ENCODE results near the gene ATP4B. TPM values are rescaled to one million over a fixed set of nuclear protein-coding genes. Genes with fewer than 3 reads are reported as not detected.

The ATP4B gene
- polyA plus RNA-seq, 2 donors: 0.04 to 0.06 TPM

DNA sequence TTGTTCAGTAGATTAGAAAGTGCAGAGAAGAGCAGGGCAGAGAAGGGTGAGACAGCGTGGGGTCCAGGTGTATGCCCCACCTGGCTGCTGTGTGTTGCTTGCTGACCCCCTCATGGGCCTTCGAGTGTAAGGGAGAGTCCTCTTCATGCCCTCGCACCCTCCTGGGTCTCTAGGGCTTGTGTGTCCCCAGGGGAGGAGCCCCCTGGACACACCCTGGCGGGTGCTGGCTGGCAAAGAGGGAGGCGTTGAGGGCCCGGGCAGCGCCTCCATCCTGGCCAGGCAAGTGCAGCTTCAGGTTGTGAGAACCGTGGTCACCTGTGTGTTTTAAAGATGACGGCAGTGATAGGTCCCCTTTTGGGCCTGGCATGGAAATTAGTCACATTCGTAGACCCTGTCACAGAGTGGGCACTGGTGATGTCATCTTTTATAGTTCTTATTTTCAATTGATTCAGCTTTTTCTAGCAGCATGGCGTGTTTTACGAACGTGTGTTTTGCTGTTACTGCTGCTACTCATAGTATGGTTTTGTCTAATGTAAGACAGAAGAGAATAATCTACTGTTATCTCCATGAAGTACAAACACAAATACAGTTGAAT lies 54.8 kb downstream of the ATP4B start:
- Histone ChIP-seq H3K36me3 (ENCODE audit: control insufficient read depth in 2 of 2, insufficient read depth in 2 of 2, low read length in 1 of 2) (peaks cover 1 to 29% of the 10 kb centered on the region in 2 donors), H3K27ac (ENCODE audit: low read depth in 2 of 2, low read length in 1 of 2) (no peak overlapping the region), H3K9me3 (ENCODE audit: control insufficient read depth in 2 of 2, insufficient read depth in 1 of 2, low read depth in 1 of 2, low read length in 1 of 2) (no peaks in the 10 kb centered on the region), H3K4me3 (ENCODE audit: low read depth in 1 of 2, low read length in 2 of 2) (no peak overlapping the region), H3K27me3 (ENCODE audit: control insufficient read depth in 1 of 2, insufficient read depth in 2 of 2, low read length in 2 of 2) (no peaks in the 10 kb centered on the region), H3K4me1 (ENCODE audit: control insufficient read depth in 2 of 2, insufficient read depth in 2 of 2, low read length in 1 of 2) (peaks cover 0 to 2% of the 10 kb centered on the region in 2 donors)
- 87 to 89% methylated on average over 13 of the region's 13 CpGs for WGBS, 2 donors

DNA sequence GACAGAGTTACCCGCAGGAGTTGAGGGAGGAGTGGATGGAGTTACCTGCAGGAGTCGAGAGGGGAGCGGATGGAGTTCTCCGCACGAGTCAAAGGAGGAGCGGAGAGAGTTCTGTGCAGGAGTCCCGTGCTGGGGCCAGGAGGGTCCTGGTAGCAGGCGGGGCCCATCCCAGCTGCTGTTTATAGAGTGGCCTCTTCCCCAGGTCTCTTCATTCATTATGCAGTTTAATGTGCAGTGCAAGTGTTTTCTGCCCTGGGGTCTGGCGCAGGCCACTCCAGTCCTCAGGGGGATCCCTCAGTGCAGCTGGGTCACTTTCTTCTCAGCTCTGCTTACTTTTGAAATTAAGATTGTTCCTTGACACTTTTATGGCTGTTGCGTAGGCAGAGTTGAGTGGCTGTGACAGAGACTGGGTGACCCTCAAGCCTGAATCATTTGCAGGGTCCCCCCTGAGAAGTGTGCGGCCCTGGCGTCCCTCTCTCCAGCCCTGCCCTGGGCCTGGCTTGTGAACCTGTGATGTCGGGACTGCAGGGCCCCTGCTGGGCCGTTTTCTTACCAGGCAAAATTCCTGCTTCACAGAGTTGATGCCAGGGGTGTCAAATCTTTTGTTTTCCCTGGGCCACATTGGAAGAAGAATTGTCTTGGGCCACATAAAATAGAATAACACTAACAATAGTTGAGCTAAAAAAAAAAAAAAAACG lies 55.6 kb downstream of the ATP4B start:
- no peaks in the 10 kb centered on the region for H3K27me3 ChIP-seq (ENCODE audit: control insufficient read depth in 1 of 2, insufficient read depth in 2 of 2, low read length in 2 of 2)

DNA sequence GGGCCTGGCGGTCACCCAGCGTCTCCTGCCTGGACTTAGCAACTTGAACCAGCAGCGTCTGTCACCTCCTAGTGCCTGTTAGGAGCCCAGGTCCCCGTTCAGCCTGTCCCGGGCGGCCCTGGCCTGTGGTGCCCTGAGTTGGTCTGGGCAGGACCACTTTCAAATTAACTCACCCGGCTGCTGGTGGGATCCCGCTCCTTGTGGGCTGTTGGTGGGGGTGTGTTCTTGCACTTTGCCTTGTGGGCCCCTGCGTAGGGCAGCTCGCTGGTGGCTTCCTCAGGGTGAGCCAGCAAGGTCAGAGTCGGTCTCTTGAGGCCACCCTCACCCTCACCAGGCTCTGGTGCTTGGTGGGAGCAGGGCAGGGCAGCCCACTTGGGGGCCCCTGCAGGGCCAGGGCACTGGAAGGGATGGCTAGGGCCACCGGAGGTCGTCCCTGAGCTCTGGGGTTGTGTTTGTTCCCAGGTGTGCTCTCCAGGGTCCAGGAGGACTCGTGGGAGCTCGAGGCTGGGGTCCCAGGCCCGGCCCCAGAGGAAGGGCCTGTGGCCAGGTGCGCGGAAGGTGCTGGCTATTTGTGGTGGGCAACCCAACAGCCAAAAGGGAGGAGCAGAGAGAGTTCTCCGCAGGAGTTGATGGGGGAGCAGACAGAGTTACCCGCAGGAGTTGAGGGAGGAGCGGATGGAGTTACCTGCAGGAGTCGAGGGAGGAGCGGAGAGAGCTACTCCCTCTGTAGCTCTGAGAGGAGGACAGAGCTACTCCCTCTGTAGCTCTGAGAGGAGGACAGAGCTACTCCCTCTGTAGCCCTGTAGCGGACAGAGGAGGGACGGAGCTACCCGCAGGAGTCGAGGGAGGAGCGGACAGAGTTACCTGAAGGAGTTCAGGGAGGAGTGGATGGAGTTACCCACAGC lies 56.6 kb downstream of the ATP4B start:
- H3K4me3 ChIP-seq (ENCODE audit: low read depth in 1 of 2, low read length in 2 of 2): no peak overlapping the region
- peaks cover 5 to 30% of the 10 kb centered on the region in 2 donors for H3K36me3 ChIP-seq (ENCODE audit: control insufficient read depth in 2 of 2, insufficient read depth in 2 of 2, low read length in 1 of 2)
- 95 to 96% methylated on average over 28 of the region's 28 CpGs for WGBS, 2 donors

More for the DNA sequence above, 55.6 kb downstream of the ATP4B start:
- Histone ChIP-seq H3K4me1 (ENCODE audit: control insufficient read depth in 2 of 2, insufficient read depth in 2 of 2, low read length in 1 of 2) (peaks cover 0 to 2% of the 10 kb centered on the region in 2 donors), H3K36me3 (ENCODE audit: control insufficient read depth in 2 of 2, insufficient read depth in 2 of 2, low read length in 1 of 2) (peaks cover 5 to 29% of the 10 kb centered on the region in 2 donors), H3K27ac (ENCODE audit: low read depth in 2 of 2, low read length in 1 of 2) (no peak overlapping the region), H3K4me3 (ENCODE audit: low read depth in 1 of 2, low read length in 2 of 2) (no peak overlapping the region), H3K9me3 (ENCODE audit: control insufficient read depth in 2 of 2, insufficient read depth in 1 of 2, low read depth in 1 of 2, low read length in 1 of 2) (no peaks in the 10 kb centered on the region)
- 88 to 90% methylated on average over 15 of the region's 15 CpGs for WGBS, 2 donors

DNA sequence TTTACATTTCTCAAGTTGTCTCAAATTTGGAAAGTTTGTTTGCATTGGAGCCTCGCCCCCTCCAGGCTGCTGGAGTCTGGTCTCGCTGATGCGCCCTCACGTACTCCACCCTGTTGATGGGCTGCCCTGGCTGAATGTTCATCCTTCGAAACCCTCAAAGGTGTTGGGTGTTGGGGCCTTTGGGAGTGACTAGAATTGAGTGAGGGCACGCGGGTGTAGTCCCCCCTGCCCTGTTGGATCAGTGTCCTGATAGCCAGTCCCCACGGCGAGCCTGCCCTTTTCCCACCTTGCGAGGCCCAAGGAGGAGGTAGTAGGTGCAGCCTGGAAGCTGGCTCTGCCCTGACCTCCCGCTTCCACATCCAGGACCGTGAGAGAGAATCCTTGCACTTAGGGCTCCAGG lies 58.6 kb downstream of the ATP4B start:
- peaks cover 9 to 25% of the 10 kb centered on the region in 2 donors for H3K36me3 ChIP-seq (ENCODE audit: control insufficient read depth in 2 of 2, insufficient read depth in 2 of 2, low read length in 1 of 2)
- WGBS, 2 donors: 95 to 99% methylated on average over 12 of the region's 12 CpGs
- no peak overlapping the region for H3K27ac ChIP-seq (ENCODE audit: low read depth in 2 of 2, low read length in 1 of 2)
- no peaks in the 10 kb centered on the region for H3K9me3 ChIP-seq (ENCODE audit: control insufficient read depth in 2 of 2, insufficient read depth in 1 of 2, low read depth in 1 of 2, low read length in 1 of 2)
- H3K4me1 ChIP-seq (ENCODE audit: control insufficient read depth in 2 of 2, insufficient read depth in 2 of 2, low read length in 1 of 2): no peaks in the 10 kb centered on the region
- no peak overlapping the region for H3K4me3 ChIP-seq (ENCODE audit: low read depth in 1 of 2, low read length in 2 of 2)
- H3K27me3 ChIP-seq (ENCODE audit: control insufficient read depth in 1 of 2, insufficient read depth in 2 of 2, low read length in 2 of 2): no peaks in the 10 kb centered on the region

More for the DNA sequence above, 56.6 kb downstream of the ATP4B start:
- Histone ChIP-seq H3K4me1 (ENCODE audit: control insufficient read depth in 2 of 2, insufficient read depth in 2 of 2, low read length in 1 of 2) (no peaks in the 10 kb centered on the region), H3K9me3 (ENCODE audit: control insufficient read depth in 2 of 2, insufficient read depth in 1 of 2, low read depth in 1 of 2, low read length in 1 of 2) (no peaks in the 10 kb centered on the region), H3K27me3 (ENCODE audit: control insufficient read depth in 1 of 2, insufficient read depth in 2 of 2, low read length in 2 of 2) (no peaks in the 10 kb centered on the region), H3K27ac (ENCODE audit: low read depth in 2 of 2, low read length in 1 of 2) (no peak overlapping the region)

Other genes starting within 250 kb of the ATP4B start
- gene ADPRHL1, start 204.7 kb downstream of the ATP4B start, polyA plus RNA-seq: under 1 TPM; 0.51 to 0.89 TPM
- 1 to 10 TPM; 6.9 to 8.9 TPM for gene DCUN1D2, start 167.5 kb downstream of the ATP4B start, polyA plus RNA-seq
- gene TFDP1, start 73.4 kb downstream of the ATP4B start, polyA plus RNA-seq: 10 to 100 TPM; 24.2 to 50.3 TPM
- gene GRK1, start 9.0 kb upstream of the ATP4B start, polyA plus RNA-seq: not detected
- 1 to 10 TPM; 3.1 to 6.8 TPM for gene TMEM255B, start 101.0 kb upstream of the ATP4B start, polyA plus RNA-seq
- 10 to 100 TPM; 47.3 to 56.5 TPM for gene GAS6, start 205.9 kb upstream of the ATP4B start, polyA plus RNA-seq